Left lung (tissue), 10 donors: Measurements from ENCODE around the gene ZPLD1. TPM values are rescaled to one million over a fixed set of nuclear protein-coding genes. Genes with fewer than 3 reads are reported as not detected.
A peak's percentile ranks its signal among the peaks of the same experiment; 100 is the strongest.

ENCODE experiments used
- ATAC-seq: fragments of 200-7000 bp; cut with Tn5 transposase; one replicate; pipeline ENCODE4 v1.9.1; 2020; ENCODE audit warnings: moderate library complexity
- DNase-seq, 4 donors: peaks; one replicate each; pipeline ENCODE4 v3.0.0-alpha.2; 2013 to 2020
- H3K27ac ChIP-seq, 2 donors: fragments of 200-600 bp; sonication (generic) in 1 of 2; one replicate each; pipeline versions ENCODE4 v1.5.0 to v1.8.0; 2020 to 2021
- H3K27me3 ChIP-seq, 2 donors: fragments of 200-600 bp; sonication (generic) in 1 of 2; one replicate each; pipeline versions ENCODE4 v1.5.0 to v1.8.0; 2020 to 2021
- H3K36me3 ChIP-seq, 2 donors: fragments of 200-600 bp; sonication (generic) in 1 of 2; one replicate each; pipeline versions ENCODE4 v1.5.0 to v1.8.0; 2020 to 2021
- H3K4me1 ChIP-seq, 2 donors: fragments of 200-600 bp; one replicate each; pipeline ENCODE4 v1.8.0; 2021
- H3K4me3 ChIP-seq, 2 donors: fragments of 200-600 bp; sonication (generic) in 1 of 2; one replicate each; pipeline versions ENCODE4 v1.5.0 to v1.8.0; 2020 to 2021; ENCODE audit warnings: mild to moderate bottlenecking in 1 of 2
- H3K9me3 ChIP-seq, 2 donors: fragments of 200-600 bp; sonication (generic) in 1 of 2; one replicate each; pipeline versions ENCODE4 v1.5.0 to v1.8.0; 2020 to 2021
- CTCF ChIP-seq, 2 donors: fragments of 200-600 bp; sonication (generic) in 1 of 2; IDR thresholded peaks; one replicate each; pipeline versions ENCODE4 v1.5.0 to v1.8.0; 2021; ENCODE audit warnings: antibody characterized with exemption in 2 of 2
- intact Hi-C, 2 donors: fragments of 100-400 bp; cut with DNase I; formaldehyde crosslinking; loops; one replicate each; pipeline versions ENCODE4 v1.11.2 to v1.14.2; 2022
- polyA plus RNA-seq, 6 donors: library from polyadenylated mRNA; unstranded; fragments of 120-200 nt; gene quantifications; one replicate each; pipeline ENCODE4 v1.2.1, GENCODE V29; 2013; ENCODE audit not compliant: insufficient read length in 6 of 6
- total RNA-seq, 2 donors: library from RNA; stranded (reverse); fragmentation: NEBNext Ultra II Directional; extraction: Animal tissue kit (Norgen Biotek cat#: 25700); gene quantifications; one replicate each; pipeline ENCODE4 v1.2.1, GENCODE V29; 2021
- donor health status: DM: no; HTN: yes; CAD: no.
- donor health status: DM: no; HTN: no; CAD: no.

Gene ZPLD1
- total and polyA plus RNA-seq, 8 donors: 0.21 to 0.26 TPM; not detected in 6

- Histone ChIP-seq H3K9me3 (no peaks in the 10 kb centered on the region), H3K4me1 (no peaks in the 10 kb centered on the region), H3K27me3 (no peaks in the 10 kb centered on the region), H3K27ac (no peak overlapping the region), H3K4me3 (no peak overlapping the region), H3K36me3 (no peaks in the 10 kb centered on the region)
- intact Hi-C loops: no loop called here
- ATAC-seq (peak; percentile 80), DNase-seq (no peak)
- no peak for TF ChIP-seq CTCF (IDR thresholded peaks at IDR 0.05)
Measured at GRCh38 chr3:102454181-102454580, 19.4 kb downstream of the ZPLD1 start.

- Histone ChIP-seq H3K4me3 (no peak overlapping the region), H3K27ac (no peak overlapping the region), H3K27me3 (no peaks in the 10 kb centered on the region), H3K36me3 (no peaks in the 10 kb centered on the region), H3K4me1 (no peaks in the 10 kb centered on the region), H3K9me3 (no peaks in the 10 kb centered on the region)
- ATAC-seq (no peak), DNase-seq (no peak)
- TF ChIP-seq CTCF (IDR thresholded peaks at IDR 0.05): no peak
- intact Hi-C loops: no loop called here
Measured at GRCh38 chr3:102457644-102458043, 22.8 kb downstream of the ZPLD1 start.

GRCh38 chr3:102460579-102460978 is 25.8 kb downstream of the ZPLD1 start:
- Histone ChIP-seq H3K27me3 (peaks cover 0 to under 1% of the 10 kb centered on the region in 2 donors), H3K27ac (no peak overlapping the region), H3K9me3 (no peaks in the 10 kb centered on the region), H3K36me3 (no peaks in the 10 kb centered on the region), H3K4me1 (no peaks in the 10 kb centered on the region), H3K4me3 (no peak overlapping the region)
- ATAC-seq: no peak
- intact Hi-C loops: no loop called here
- no peak for TF ChIP-seq CTCF (IDR thresholded peaks at IDR 0.05)
- no peak for DNase-seq

GRCh38 chr3:102464261-102464660 is 29.4 kb downstream of the ZPLD1 start:
- intact Hi-C loops: no loop called here
- Histone ChIP-seq H3K36me3 (no peaks in the 10 kb centered on the region), H3K27me3 (peaks cover 0 to 9% of the 10 kb centered on the region in 2 donors), H3K9me3 (no peaks in the 10 kb centered on the region), H3K4me1 (no peaks in the 10 kb centered on the region), H3K27ac (no peak overlapping the region), H3K4me3 (no peak overlapping the region)
- no peak for TF ChIP-seq CTCF (IDR thresholded peaks at IDR 0.05)
- DNase-seq: no peak
- no peak for ATAC-seq

GRCh38 chr3:102466001-102466400 is 31.2 kb downstream of the ZPLD1 start:
- ATAC-seq (no peak), DNase-seq (no peak)
- intact Hi-C loops: no loop called here
- H3K9me3 ChIP-seq: no peaks in the 10 kb centered on the region
- H3K27me3 ChIP-seq: peaks cover 0 to 9% of the 10 kb centered on the region in 2 donors
- no peak for TF ChIP-seq CTCF (IDR thresholded peaks at IDR 0.05)
- no peak overlapping the region for H3K4me3 ChIP-seq
- no peaks in the 10 kb centered on the region for H3K36me3 ChIP-seq
- no peak overlapping the region for H3K27ac ChIP-seq
- H3K4me1 ChIP-seq: no peaks in the 10 kb centered on the region
